HFFc6 (cell line): Measurements from ENCODE around the gene RIPK3. TPM values are rescaled to one million over a fixed set of nuclear protein-coding genes. Genes with fewer than 3 reads are reported as not detected.

Experiments used
- DNase-seq: peaks from one replicate; pipeline ENCODE4 v3.0.0-alpha.2; 2018
- H3K27ac Mint-ChIP-seq: 2 replicates; pipeline ENCODE4 v1.8.0; 2020; ENCODE audit warnings: mild to moderate bottlenecking, mixed read lengths
- H3K27me3 Mint-ChIP-seq: 2 replicates; pipeline ENCODE4 v1.8.0; 2021; ENCODE audit warnings: mild to moderate bottlenecking, moderate library complexity, mixed read lengths; ENCODE audit not compliant: insufficient read depth
- H3K36me3 Mint-ChIP-seq: 2 replicates; pipeline ENCODE4 v1.8.0; 2021; ENCODE audit warnings: low read depth, mixed read lengths
- H3K4me1 Mint-ChIP-seq: 2 replicates; pipeline ENCODE4 v1.8.0; 2020; ENCODE audit warnings: low read depth, mixed read lengths
- H3K4me3 Mint-ChIP-seq: 2 replicates; pipeline ENCODE4 v1.8.0; 2020; ENCODE audit warnings: mild to moderate bottlenecking, moderate library complexity, mixed read lengths
- H3K9me3 Mint-ChIP-seq: 2 replicates; pipeline ENCODE4 v1.8.0; 2020; ENCODE audit warnings: mild to moderate bottlenecking, mixed read lengths
- CTCF ChIP-seq: fragments of 200-600 bp; sonication (generic); IDR thresholded peaks from 2 replicates; pipeline ENCODE4 v1.5.0; 2021; ENCODE audit warnings: antibody characterized with exemption, mild to moderate bottlenecking
- total RNA-seq, 6 experiments: library from RNA; stranded (reverse); fragmentation: NEBNext Ultra II Directional; extraction: Animal tissue kit (Norgen Biotek cat#: 25700); gene quantifications; 2 replicates in 1 of 6; 3 replicates in 5 of 6; pipeline ENCODE4 v1.2.3, GENCODE V29; 2021

RIPK3 gene
- total RNA-seq, 6 experiments from 2014 or later, result not detected

DNA sequence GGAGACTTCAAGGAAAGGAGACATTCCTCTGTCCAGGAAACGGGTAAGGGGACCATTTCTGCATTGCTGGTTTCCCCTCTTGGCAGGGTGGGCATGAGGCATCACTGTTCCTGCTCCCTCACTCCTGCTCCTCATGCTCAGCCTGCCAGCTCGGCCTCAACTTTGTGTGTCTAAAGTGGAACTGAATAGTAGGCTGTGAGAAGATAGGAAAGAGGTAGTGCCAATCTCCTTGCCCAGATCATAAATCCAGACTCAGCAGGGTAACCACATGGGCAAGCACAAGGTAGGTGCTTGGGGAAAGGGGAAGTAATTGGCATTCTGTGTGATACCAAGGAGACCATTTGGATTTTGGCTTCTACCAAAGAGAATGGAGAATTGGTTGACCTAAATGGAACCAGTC lies 25.9 kb downstream of the RIPK3 start:
- Mint-ChIP-seq H3K27ac (no peak overlapping the region), H3K9me3 (no peaks in the 10 kb centered on the region), H3K27me3 (peaks cover 12% of the 10 kb centered on the region), H3K4me1 (peaks cover 30% of the 10 kb centered on the region), H3K4me3 (no peak overlapping the region), H3K36me3 (peaks cover 6% of the 10 kb centered on the region)
- no peak for TF ChIP-seq CTCF
- no peak for DNase-seq

- Mint-ChIP-seq H3K4me3 (no peak overlapping the region), H3K27ac (no peak overlapping the region), H3K9me3 (no peaks in the 10 kb centered on the region), H3K36me3 (peaks cover 6% of the 10 kb centered on the region), H3K4me1 (peaks cover 34% of the 10 kb centered on the region), H3K27me3 (peaks cover 10% of the 10 kb centered on the region)
- DNase-seq, result no peak
- no peak for TF ChIP-seq CTCF
Measured at GRCh38 chr14:24312736-24313507, 26.9 kb downstream of the RIPK3 start.

DNA sequence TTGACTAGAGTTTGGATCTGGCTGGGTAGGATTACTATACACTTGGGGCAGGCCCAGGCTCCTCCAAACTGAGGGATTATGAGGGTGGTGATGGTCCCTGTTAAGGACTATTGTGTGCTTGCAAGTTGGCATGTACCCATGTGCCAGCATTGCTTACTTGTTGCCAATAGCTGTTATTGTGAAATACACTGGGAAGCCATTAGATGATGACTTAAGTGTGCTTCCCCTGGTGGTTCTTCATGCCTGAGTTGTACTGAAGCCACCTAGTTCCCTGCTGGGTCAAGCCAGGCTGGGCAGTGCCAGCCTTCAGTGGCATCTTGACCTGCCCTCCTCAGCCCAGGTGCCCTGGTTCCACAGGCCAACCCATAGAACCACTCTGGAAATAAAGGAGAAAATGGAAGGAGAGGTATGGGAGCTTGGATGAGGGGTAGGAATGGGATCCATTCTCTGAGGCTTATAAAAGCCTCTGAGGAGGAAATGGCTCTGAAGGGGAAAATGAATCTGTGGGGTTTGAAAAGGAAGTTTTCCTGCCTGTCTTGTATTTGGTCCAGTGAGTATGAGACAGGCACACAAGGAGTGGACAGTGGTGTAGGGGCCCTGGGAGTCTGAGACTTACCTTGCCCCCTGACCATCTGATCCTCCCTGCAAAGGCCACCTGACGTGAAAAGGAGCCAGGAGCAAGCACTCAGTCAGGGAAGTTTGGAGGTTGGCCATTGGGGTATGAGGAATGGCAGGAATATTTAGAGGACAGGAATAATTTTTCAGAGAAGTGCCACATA lies 27.8 kb downstream of the RIPK3 start:
- Mint-ChIP-seq H3K36me3 (peaks cover 6% of the 10 kb centered on the region), H3K27ac (no peak overlapping the region), H3K27me3 (peaks cover 10% of the 10 kb centered on the region), H3K9me3 (no peaks in the 10 kb centered on the region), H3K4me3 (no peak overlapping the region), H3K4me1 (peaks cover 27% of the 10 kb centered on the region)
- peak; percentile 13 for DNase-seq
- TF ChIP-seq CTCF, result 0 out of 2 replicates have a peak, but pooled peaks have one; percentile 9

DNA sequence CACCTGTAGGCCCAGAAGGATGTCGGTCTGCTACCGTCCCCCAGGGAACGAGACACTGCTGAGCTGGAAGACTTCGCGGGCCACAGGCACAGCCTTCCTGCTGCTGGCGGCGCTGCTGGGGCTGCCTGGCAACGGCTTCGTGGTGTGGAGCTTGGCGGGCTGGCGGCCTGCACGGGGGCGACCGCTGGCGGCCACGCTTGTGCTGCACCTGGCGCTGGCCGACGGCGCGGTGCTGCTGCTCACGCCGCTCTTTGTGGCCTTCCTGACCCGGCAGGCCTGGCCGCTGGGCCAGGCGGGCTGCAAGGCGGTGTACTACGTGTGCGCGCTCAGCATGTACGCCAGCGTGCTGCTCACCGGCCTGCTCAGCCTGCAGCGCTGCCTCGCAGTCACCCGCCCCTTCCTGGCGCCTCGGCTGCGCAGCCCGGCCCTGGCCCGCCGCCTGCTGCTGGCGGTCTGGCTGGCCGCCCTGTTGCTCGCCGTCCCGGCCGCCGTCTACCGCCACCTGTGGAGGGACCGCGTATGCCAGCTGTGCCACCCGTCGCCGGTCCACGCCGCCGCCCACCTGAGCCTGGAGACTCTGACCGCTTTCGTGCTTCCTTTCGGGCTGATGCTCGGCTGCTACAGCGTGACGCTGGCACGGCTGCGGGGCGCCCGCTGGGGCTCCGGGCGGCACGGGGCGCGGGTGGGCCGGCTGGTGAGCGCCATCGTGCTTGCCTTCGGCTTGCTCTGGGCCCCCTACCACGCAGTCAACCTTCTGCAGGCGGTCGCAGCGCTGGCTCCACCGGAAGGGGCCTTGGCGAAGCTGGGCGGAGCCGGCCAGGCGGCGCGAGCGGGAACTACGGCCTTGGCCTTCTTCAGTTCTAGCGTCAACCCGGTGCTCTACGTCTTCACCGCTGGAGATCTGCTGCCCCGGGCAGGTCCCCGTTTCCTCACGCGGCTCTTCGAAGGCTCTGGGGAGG lies 28.9 kb downstream of the RIPK3 start, which contains the start of gene LTB4R:
TSS of gene LTB4R (plus strand) at position 857 of the 959 bp plus-strand sequence. CDS start 4,150 bp downstream, outside the sequence.
- no peaks in the 10 kb centered on the region for H3K9me3 Mint-ChIP-seq
- peak; percentile 68 for DNase-seq

More for the DNA sequence above, 28.9 kb downstream of the RIPK3 start, which contains the start of gene LTB4R:
- peaks cover 8% of the 10 kb centered on the region for H3K36me3 Mint-ChIP-seq
- 0 out of 2 replicates have a peak within 1 kb of the TSS, but pooled peaks have one; percentile 43 for H3K27ac Mint-ChIP-seq
- peaks cover 10% of the 10 kb centered on the region for H3K27me3 Mint-ChIP-seq
- H3K4me3 Mint-ChIP-seq, result no peak within 1 kb of the TSS
- peak; percentile 72 for TF ChIP-seq CTCF
- H3K4me1 Mint-ChIP-seq, result peaks cover 23% of the 10 kb centered on the region
